Measurements from ENCODE around the gene CEP97. TPM values are rescaled to one million over a fixed set of nuclear protein-coding genes. Genes with fewer than 3 reads are reported as not detected.

Gene CEP97
- total RNA-seq, 3 donors from 2014 or later (not counting 1 experiment from before 2014, with no cell fraction given), result 8.5 to 11.0 (median 9.4) TPM

- Histone ChIP-seq H3K36me3 (ENCODE audit: control insufficient read depth, insufficient read depth, low read length) (peaks cover 9% of the 10 kb centered on the region), H3K27me3 (ENCODE audit: control insufficient read depth, insufficient read depth, low read length) (no peaks in the 10 kb centered on the region), H3K27ac (ENCODE audit: low read length) (no peak overlapping the region), H3K4me1 (ENCODE audit: control insufficient read depth, insufficient read depth, low read length) (no peaks in the 10 kb centered on the region), H3K4me3 (ENCODE audit: low read length) (no peak overlapping the region), H3K9me3 (ENCODE audit: control insufficient read depth, insufficient read depth, low read length) (no peaks in the 10 kb centered on the region)
- Mint-ChIP-seq H3K4me3 (no peak overlapping the region), H3K36me3 (no peaks in the 10 kb centered on the region), H3K4me1 (peaks cover 8% of the 10 kb centered on the region in 2 donors), H3K27ac (peak overlapping the region; percentile 29 to 45), H3K9me3 (no peaks in the 10 kb centered on the region), H3K27me3 (ENCODE audit: low read depth in 2 of 2) (no peaks in the 10 kb centered on the region)
- intact Hi-C loops (cut with micrococcal nuclease), result loop anchor here (5.0 kb wide), 1 partner anchor 43 kb away; no protein-coding TSS in a partner anchor
- DNase-seq (peak in 1 of 2 donors; percentile 81), ATAC-seq (peak; percentile 62 to 80 (median 74))
- TF ChIP-seq CTCF (IDR thresholded peaks at IDR 0.05), result peak; percentile 74
Observed at GRCh38 chr3:101809178-101810021, 85.0 kb downstream of the CEP97 start.

GRCh38 chr3:101810022-101810418, 85.6 kb downstream of the CEP97 start:
- Mint-ChIP-seq H3K27ac (peak overlapping the region in 1 of 2 donors; percentile 45), H3K9me3 (no peaks in the 10 kb centered on the region), H3K4me3 (no peak overlapping the region), H3K27me3 (ENCODE audit: low read depth in 2 of 2) (no peaks in the 10 kb centered on the region), H3K36me3 (no peaks in the 10 kb centered on the region), H3K4me1 (peaks cover 8 to 10% of the 10 kb centered on the region in 2 donors)
- H3K4me3 ChIP-seq (ENCODE audit: low read length), result no peak overlapping the region
- H3K4me1 ChIP-seq (ENCODE audit: control insufficient read depth, insufficient read depth, low read length), result peaks cover 2% of the 10 kb centered on the region
- no peaks in the 10 kb centered on the region for H3K27me3 ChIP-seq (ENCODE audit: control insufficient read depth, insufficient read depth, low read length)
- no peaks in the 10 kb centered on the region for H3K9me3 ChIP-seq (ENCODE audit: control insufficient read depth, insufficient read depth, low read length)
- ATAC-seq (no peak), DNase-seq (no peak)
- H3K36me3 ChIP-seq (ENCODE audit: control insufficient read depth, insufficient read depth, low read length), result peaks cover 9% of the 10 kb centered on the region
- TF ChIP-seq CTCF (IDR thresholded peaks at IDR 0.05), result no peak
- no peak overlapping the region for H3K27ac ChIP-seq (ENCODE audit: low read length)
- intact Hi-C loops (cut with micrococcal nuclease), result loop anchor here (5.0 kb wide), 1 partner anchor 42 kb away; no protein-coding TSS in a partner anchor

- Mint-ChIP-seq H3K9me3 (no peaks in the 10 kb centered on the region), H3K36me3 (no peaks in the 10 kb centered on the region), H3K4me3 (no peak overlapping the region), H3K27me3 (ENCODE audit: low read depth in 2 of 2) (no peaks in the 10 kb centered on the region), H3K4me1 (peaks cover 13 to 16% of the 10 kb centered on the region in 2 donors), H3K27ac (no peak overlapping the region)
- no peak for TF ChIP-seq CTCF (IDR thresholded peaks at IDR 0.05)
- Histone ChIP-seq H3K9me3 (ENCODE audit: control insufficient read depth, insufficient read depth, low read length) (no peaks in the 10 kb centered on the region), H3K27me3 (ENCODE audit: control insufficient read depth, insufficient read depth, low read length) (no peaks in the 10 kb centered on the region), H3K36me3 (ENCODE audit: control insufficient read depth, insufficient read depth, low read length) (peaks cover 6% of the 10 kb centered on the region), H3K4me3 (ENCODE audit: low read length) (no peak overlapping the region), H3K4me1 (ENCODE audit: control insufficient read depth, insufficient read depth, low read length) (peaks cover 2% of the 10 kb centered on the region), H3K27ac (ENCODE audit: low read length) (no peak overlapping the region)
- intact Hi-C loops (cut with micrococcal nuclease), result loop anchor here (5.0 kb wide), 1 partner anchor 40 kb away; no protein-coding TSS in a partner anchor
- DNase-seq (no peak), ATAC-seq (no peak)
- WGBS (ENCODE audit: insufficient coverage), result 55% methylated on average over 2 of the region's 2 CpGs
Observed at GRCh38 chr3:101811875-101812274, 87.5 kb downstream of the CEP97 start.

All from natural killer cell (primary cell).